ENCODE results near the gene DEFB123. TPM values are rescaled to one million over a fixed set of nuclear protein-coding genes. Genes with fewer than 3 reads are reported as not detected.

DEFB123 gene, protein sequence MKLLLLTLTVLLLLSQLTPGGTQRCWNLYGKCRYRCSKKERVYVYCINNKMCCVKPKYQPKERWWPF
- not detected for polyA plus RNA-seq (2012; ENCODE audit: low read depth, missing spikeins)

GRCh38 chr20:31440012-31440659 lies at the start of gene DEFB123:
TSS of gene DEFB123 (plus strand) at chr20:31440632. CDS start at chr20:31440699, 67 bp downstream.
- DNase-seq (ENCODE audit: insufficient read length, low spot score) = no peak

GRCh38 chr20:31392836-31393235 lies 47.6 kb upstream of the DEFB123 start:
- TF ChIP-seq POLR2AphosphoS5 (IDR thresholded peaks at IDR 0.05; ENCODE audit: low read depth, low read length) (no peak), POLR2A (IDR thresholded peaks at IDR 0.05; ENCODE audit: low read depth, low read length) (no peak), TAF1 (IDR thresholded peaks at IDR 0.05; ENCODE audit: low read depth, low read length) (no peak), POU2F2 (IDR thresholded peaks at IDR 0.05; ENCODE audit: low read depth, low read length) (no peak), SPI1 (IDR thresholded peaks at IDR 0.05; ENCODE audit: low read depth, low read length) (no peak), PAX5 (IDR thresholded peaks at IDR 0.05; ENCODE audit: insufficient read depth, low read length, severe bottlenecking) (no peak)
- FAIRE-seq (no peak), DNase-seq (ENCODE audit: insufficient read length, low spot score) (no peak)

More at GRCh38 chr20:31440012-31440659, at the start of gene DEFB123:
- no peak for TF ChIP-seq PAX5 (IDR thresholded peaks at IDR 0.05; ENCODE audit: insufficient read depth, low read length, severe bottlenecking)
- no peak for TF ChIP-seq POLR2A (IDR thresholded peaks at IDR 0.05; ENCODE audit: low read depth, low read length)
- TF ChIP-seq SPI1 (IDR thresholded peaks at IDR 0.05; ENCODE audit: low read depth, low read length) = no peak
- TF ChIP-seq POLR2AphosphoS5 (IDR thresholded peaks at IDR 0.05; ENCODE audit: low read depth, low read length) = no peak
- no peak for TF ChIP-seq TAF1 (IDR thresholded peaks at IDR 0.05; ENCODE audit: low read depth, low read length)
- no peak for TF ChIP-seq POU2F2 (IDR thresholded peaks at IDR 0.05; ENCODE audit: low read depth, low read length)
- no peak for FAIRE-seq

- FAIRE-seq (no peak), DNase-seq (ENCODE audit: insufficient read length, low spot score) (no peak)
- TF ChIP-seq PAX5 (IDR thresholded peaks at IDR 0.05; ENCODE audit: insufficient read depth, low read length, severe bottlenecking) = no peak
- no peak for TF ChIP-seq POLR2AphosphoS5 (IDR thresholded peaks at IDR 0.05; ENCODE audit: low read depth, low read length)
- TF ChIP-seq POU2F2 (IDR thresholded peaks at IDR 0.05; ENCODE audit: low read depth, low read length) = no peak
- TF ChIP-seq SPI1 (IDR thresholded peaks at IDR 0.05; ENCODE audit: low read depth, low read length) = no peak
- no peak for TF ChIP-seq POLR2A (IDR thresholded peaks at IDR 0.05; ENCODE audit: low read depth, low read length)
Measured at GRCh38 chr20:31394900-31395299, 45.5 kb upstream of the DEFB123 start.

GRCh38 chr20:31403886-31404285 lies 36.5 kb upstream of the DEFB123 start:
- FAIRE-seq (no peak), DNase-seq (ENCODE audit: insufficient read length, low spot score) (no peak)
- TF ChIP-seq POU2F2 (IDR thresholded peaks at IDR 0.05; ENCODE audit: low read depth, low read length) = no peak
- TF ChIP-seq SPI1 (IDR thresholded peaks at IDR 0.05; ENCODE audit: low read depth, low read length) = no peak
- TF ChIP-seq POLR2A (IDR thresholded peaks at IDR 0.05; ENCODE audit: low read depth, low read length) = no peak
- no peak for TF ChIP-seq TAF1 (IDR thresholded peaks at IDR 0.05; ENCODE audit: low read depth, low read length)
- no peak for TF ChIP-seq POLR2AphosphoS5 (IDR thresholded peaks at IDR 0.05; ENCODE audit: low read depth, low read length)
- TF ChIP-seq PAX5 (IDR thresholded peaks at IDR 0.05; ENCODE audit: insufficient read depth, low read length, severe bottlenecking) = no peak

- FAIRE-seq = no peak
- DNase-seq (ENCODE audit: insufficient read length, low spot score) = no peak
- no peak for TF ChIP-seq POLR2A (IDR thresholded peaks at IDR 0.05; ENCODE audit: low read depth, low read length)
- no peak for TF ChIP-seq POU2F2 (IDR thresholded peaks at IDR 0.05; ENCODE audit: low read depth, low read length)
- TF ChIP-seq TAF1 (IDR thresholded peaks at IDR 0.05; ENCODE audit: low read depth, low read length) = no peak
- no peak for TF ChIP-seq POLR2AphosphoS5 (IDR thresholded peaks at IDR 0.05; ENCODE audit: low read depth, low read length)
- no peak for TF ChIP-seq SPI1 (IDR thresholded peaks at IDR 0.05; ENCODE audit: low read depth, low read length)
- no peak for TF ChIP-seq PAX5 (IDR thresholded peaks at IDR 0.05; ENCODE audit: insufficient read depth, low read length, severe bottlenecking)
Measured at GRCh38 chr20:31406115-31406514, 34.3 kb upstream of the DEFB123 start, which contains the start of gene DEFB121. TSS of gene DEFB121 (minus strand) at chr20:31406215. CDS start at chr20:31406152, 63 bp downstream.

GRCh38 chr20:31410011-31410410 lies 30.4 kb upstream of the DEFB123 start:
- FAIRE-seq = no peak
- DNase-seq (ENCODE audit: insufficient read length, low spot score) = no peak
- TF ChIP-seq PAX5 (IDR thresholded peaks at IDR 0.05; ENCODE audit: insufficient read depth, low read length, severe bottlenecking) (no peak), SPI1 (IDR thresholded peaks at IDR 0.05; ENCODE audit: low read depth, low read length) (no peak), TAF1 (IDR thresholded peaks at IDR 0.05; ENCODE audit: low read depth, low read length) (no peak), POU2F2 (IDR thresholded peaks at IDR 0.05; ENCODE audit: low read depth, low read length) (no peak), POLR2AphosphoS5 (IDR thresholded peaks at IDR 0.05; ENCODE audit: low read depth, low read length) (no peak), POLR2A (IDR thresholded peaks at IDR 0.05; ENCODE audit: low read depth, low read length) (no peak)

DNA sequence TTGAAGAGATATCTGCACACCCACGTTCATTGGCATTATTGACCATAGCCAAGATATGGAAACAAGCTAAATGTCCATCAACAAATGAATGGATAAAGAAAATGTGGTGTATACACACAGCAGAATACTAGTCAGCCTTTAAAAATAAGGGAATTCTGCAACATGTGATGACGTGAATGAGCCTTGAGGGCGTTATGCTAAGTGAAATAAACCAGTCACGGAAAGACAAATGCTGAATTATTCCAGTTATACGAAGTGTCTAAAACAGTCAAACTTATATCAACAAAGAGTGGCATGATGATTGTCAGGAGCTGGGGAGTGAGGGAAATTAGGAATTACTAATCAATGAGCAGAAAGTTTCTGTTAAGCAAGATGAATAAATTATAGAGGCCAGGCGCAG lies 26.1 kb upstream of the DEFB123 start:
- no peak for TF ChIP-seq POLR2AphosphoS5 (IDR thresholded peaks at IDR 0.05; ENCODE audit: low read depth, low read length)
- TF ChIP-seq SPI1 (IDR thresholded peaks at IDR 0.05; ENCODE audit: low read depth, low read length) = no peak
- no peak for TF ChIP-seq PAX5 (IDR thresholded peaks at IDR 0.05; ENCODE audit: insufficient read depth, low read length, severe bottlenecking)
- TF ChIP-seq POLR2A (IDR thresholded peaks at IDR 0.05; ENCODE audit: low read depth, low read length) = no peak
- no peak for TF ChIP-seq TAF1 (IDR thresholded peaks at IDR 0.05; ENCODE audit: low read depth, low read length)
- FAIRE-seq (no peak), DNase-seq (ENCODE audit: insufficient read length, low spot score) (no peak)

- TF ChIP-seq POLR2A (IDR thresholded peaks at IDR 0.05; ENCODE audit: low read depth, low read length) (no peak), POU2F2 (IDR thresholded peaks at IDR 0.05; ENCODE audit: low read depth, low read length) (no peak), POLR2AphosphoS5 (IDR thresholded peaks at IDR 0.05; ENCODE audit: low read depth, low read length) (no peak), TAF1 (IDR thresholded peaks at IDR 0.05; ENCODE audit: low read depth, low read length) (no peak), SPI1 (IDR thresholded peaks at IDR 0.05; ENCODE audit: low read depth, low read length) (no peak), PAX5 (IDR thresholded peaks at IDR 0.05; ENCODE audit: insufficient read depth, low read length, severe bottlenecking) (no peak)
- FAIRE-seq = no peak
- DNase-seq (ENCODE audit: insufficient read length, low spot score) = no peak
Measured at GRCh38 chr20:31415653-31416052, 24.8 kb upstream of the DEFB123 start.

DNA sequence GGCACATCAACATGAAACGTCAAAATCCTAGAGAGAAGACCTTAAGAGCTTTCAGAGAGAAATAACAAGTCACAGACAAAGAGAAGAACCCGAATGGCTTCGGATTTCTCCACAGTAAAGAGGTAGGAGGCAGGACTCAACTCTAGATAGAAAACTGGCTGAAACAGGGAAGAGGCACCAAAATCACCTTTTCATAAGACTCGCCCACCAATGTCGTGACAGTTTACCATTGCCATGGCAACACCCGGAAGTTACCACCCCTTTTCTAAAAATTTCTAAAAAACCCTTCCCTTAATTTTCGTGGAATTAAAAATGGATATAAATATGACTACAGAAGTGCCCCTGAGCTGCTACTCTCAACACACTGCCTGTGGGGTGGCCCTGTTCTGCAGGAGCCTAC lies 22.1 kb upstream of the DEFB123 start:
- DNase-seq (ENCODE audit: insufficient read length, low spot score) = no peak
- no peak for FAIRE-seq
- TF ChIP-seq SPI1 (IDR thresholded peaks at IDR 0.05; ENCODE audit: low read depth, low read length) = no peak
- no peak for TF ChIP-seq TAF1 (IDR thresholded peaks at IDR 0.05; ENCODE audit: low read depth, low read length)
- no peak for TF ChIP-seq POU2F2 (IDR thresholded peaks at IDR 0.05; ENCODE audit: low read depth, low read length)
- no peak for TF ChIP-seq PAX5 (IDR thresholded peaks at IDR 0.05; ENCODE audit: insufficient read depth, low read length, severe bottlenecking)
- no peak for TF ChIP-seq POLR2A (IDR thresholded peaks at IDR 0.05; ENCODE audit: low read depth, low read length)
- TF ChIP-seq POLR2AphosphoS5 (IDR thresholded peaks at IDR 0.05; ENCODE audit: low read depth, low read length) = no peak
